Raji (cell line): Measurements from ENCODE around the gene ASIC2.

Source experiments
- POLR2A ChIP-seq: IDR thresholded peaks from 2 replicates; pipeline ENCODE4 v1.6.1; 2011; ENCODE audit warnings: low read depth, low read length, control low read depth; ENCODE audit not compliant: insufficient read depth

The ASIC2 gene

DNA sequence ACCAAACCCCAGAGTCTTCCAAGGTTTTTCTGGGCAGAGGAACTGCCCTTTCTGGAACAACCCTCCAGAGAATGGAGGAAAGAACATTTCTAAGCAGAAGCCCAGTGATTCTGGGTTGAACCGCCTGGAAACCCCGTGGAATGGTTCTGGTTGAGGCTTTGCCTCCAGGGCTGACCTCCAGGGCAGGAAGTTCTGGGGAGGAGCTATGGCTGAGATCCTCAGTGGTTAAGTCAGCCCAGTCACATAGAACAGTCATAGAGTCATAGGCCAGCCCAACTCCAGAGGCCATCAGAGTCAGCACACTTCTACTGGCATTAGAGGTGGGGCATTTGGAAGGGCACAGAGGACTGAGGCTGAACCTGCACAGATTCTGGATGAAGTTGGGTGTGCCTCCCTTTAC is 235.5 kb downstream of the ASIC2 start:
- TF ChIP-seq POLR2A: no peak

DNA sequence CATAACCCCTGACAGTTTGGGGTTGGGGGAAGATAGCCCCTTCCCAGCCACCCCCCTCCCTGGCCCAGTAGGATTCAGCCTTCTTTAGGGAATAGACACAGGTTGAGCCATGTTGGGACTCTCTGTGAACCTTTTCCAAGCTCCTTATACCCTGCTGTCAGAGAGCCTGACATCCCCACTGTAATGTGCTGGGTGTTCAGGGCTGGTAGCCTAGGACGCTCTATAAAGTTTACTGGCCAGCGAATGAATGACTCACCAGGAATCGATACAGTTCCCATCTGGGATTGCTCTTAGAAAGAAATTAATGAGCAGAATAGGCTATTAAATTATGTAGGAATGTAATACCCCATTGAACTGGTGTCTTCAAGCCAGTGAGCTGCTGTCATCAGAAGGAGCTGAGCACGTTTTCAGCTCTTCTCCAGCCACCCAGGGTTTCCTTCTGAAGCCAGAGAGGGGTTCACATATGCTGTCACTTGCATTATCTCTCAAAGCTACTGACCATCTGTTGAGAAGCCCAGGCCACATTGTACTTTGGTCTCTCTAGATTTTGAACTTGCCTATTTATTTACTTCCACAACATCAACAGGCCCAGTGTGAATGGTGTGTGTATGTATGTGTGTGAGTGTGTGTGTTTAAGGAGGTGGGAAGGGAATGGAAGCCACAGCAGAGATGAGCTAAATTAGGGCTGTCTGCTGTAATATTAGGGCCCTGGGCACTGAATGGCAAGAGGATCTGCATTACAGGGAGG is 236.5 kb downstream of the ASIC2 start:
- no peak for TF ChIP-seq POLR2A

DNA sequence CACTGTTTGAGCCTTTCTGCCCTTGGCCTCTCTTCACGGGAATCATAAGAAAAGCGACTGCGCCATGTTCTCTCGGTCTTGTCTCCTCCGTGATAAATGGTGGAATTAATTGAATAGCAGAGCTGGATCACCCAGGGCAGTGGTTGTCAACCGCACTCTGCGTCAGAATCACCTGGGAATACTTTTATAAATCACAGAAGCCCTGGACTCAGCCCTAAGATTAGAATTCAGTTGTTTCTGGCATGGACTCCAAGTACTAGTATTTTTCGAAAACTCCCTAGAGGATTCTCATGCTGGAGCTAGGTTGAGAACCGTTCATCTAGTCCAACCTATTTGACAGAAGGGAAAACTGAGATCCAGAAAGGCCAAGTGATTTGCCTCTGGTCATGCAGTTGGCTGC is 237.3 kb downstream of the ASIC2 start:
- TF ChIP-seq POLR2A: no peak

DNA sequence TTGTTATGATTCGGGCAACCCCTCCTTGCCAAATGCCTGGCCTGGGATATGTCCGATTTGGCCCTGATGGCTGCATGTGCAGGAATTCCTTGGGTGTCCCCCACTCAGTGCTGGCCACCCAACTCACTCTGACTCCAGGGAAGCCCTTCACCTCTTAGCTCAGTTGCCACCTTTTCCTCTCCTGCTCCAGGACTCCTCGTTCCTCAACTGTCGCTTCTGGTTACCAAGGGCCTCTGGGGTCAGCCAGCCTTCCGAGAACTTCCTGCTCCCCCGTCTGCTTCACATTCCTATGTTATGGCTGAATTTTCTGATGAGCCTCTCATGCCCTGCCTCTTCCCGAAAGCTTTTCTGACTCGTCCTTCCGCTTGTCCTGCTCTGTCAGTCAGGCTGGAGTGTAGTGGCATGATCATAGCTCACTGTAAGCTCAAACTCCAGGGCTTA is 237.9 kb downstream of the ASIC2 start:
- TF ChIP-seq POLR2A: no peak

DNA sequence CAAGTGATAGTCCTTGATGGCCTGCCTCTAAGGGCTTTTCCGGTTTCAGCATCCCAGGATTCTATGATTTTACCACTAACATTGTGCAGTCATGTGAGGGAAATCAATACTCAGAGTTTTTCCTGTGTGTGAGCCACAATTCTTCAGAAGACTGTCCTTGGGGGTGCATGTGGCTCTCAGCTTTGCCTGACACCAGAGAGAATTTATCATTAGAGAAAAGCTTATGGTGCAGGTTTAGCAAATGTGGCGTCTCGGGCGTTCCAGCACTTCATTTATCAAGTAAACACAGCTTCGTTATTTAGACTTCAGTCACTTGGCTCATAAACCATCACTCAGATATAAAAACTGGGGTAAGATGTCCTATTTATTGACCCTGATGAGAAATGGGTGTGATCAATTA is 238.7 kb downstream of the ASIC2 start:
- no peak for TF ChIP-seq POLR2A

DNA sequence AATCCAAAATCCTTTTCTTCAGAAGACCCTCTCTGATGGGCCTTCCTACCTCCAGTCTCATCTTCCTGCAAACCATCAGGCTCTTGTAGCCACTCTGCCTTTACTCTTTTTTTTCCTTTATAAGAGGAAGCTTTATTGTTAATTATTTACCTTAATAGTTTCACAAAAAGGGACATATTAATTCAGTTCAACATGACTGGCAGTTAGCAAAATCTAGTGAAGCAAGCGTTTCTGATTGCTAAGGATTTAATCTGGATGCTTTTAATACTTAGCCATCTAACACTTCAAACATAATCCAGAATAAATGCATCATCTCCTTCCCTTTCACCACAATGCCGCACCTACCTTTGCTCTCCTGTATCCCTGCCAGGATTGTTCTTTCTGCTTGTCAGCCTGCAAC is 239.4 kb downstream of the ASIC2 start:
- TF ChIP-seq POLR2A: no peak

DNA sequence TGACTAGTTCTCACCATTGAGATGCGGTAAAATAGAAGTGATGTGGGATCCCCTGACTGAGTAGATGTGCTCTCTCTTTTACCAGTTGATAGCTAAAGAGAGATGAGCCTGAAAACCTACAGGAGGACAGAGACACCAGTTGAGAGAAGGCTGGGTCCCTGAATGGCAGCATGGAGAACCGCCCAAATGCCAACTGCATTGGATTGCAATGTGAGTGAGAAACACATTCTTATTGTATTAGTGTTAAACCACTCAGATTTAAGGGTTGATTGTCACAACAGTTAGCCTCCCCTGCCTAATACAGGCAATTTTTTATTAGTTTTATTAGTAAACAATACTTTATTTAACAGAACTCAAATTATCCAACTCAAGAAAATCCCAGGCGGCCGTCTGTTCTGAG is 240.2 kb downstream of the ASIC2 start:
- no peak for TF ChIP-seq POLR2A

DNA sequence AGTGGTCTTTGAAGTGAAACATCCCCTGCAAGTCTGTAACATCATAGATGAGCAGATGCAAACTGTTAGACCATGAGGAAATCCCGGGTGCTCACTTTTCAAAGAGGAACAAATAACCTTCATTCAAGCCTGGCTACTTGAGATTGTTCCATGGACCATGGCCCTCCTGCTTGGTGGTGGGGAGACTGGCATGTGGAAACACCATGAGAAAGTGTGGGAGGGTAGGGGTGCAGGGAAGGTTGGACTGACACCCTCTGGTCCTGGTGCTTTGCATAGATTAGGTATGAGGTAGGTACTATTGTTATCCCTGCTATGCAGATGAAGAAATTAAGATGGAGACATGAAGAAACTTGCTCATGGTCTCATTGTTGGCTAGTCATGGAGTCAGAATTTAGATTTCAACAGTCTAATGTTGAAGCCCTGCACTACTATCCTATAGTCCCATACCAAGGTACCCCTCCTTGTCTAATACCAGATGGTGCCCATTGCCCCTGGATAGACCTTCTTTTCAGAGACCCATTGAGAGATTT is 242.4 kb downstream of the ASIC2 start:
- no peak for TF ChIP-seq POLR2A

DNA sequence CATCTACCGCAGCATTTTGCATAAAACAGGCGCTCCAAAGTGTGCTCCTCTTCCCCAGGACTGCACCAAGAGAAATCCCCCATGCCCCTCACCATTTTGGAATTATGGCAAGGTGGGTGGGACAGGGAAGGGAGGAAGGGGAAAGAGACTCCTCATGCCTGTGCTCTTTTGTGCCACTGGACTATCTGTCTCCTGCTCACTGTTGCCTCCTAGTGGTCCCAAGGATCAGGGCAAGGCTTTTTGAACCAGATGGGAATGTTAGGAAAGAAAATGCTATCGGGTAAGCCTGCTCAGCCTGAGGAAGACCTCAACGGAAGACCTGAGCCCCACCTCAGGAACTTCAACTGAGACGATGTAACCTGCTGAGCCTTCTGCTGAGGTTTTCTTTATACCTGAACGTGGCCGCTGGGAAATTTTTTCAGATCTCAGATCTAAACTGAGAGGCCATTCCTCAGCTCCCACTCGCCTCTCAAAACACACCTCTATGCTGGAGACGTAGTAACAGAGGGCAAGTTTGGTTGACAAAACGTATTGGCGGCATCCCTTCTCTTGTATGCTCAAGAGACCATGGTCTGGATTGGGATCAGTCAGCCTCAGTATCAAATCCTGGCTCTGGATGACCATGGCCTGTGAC is 243.2 kb downstream of the ASIC2 start:
- TF ChIP-seq POLR2A: no peak

DNA sequence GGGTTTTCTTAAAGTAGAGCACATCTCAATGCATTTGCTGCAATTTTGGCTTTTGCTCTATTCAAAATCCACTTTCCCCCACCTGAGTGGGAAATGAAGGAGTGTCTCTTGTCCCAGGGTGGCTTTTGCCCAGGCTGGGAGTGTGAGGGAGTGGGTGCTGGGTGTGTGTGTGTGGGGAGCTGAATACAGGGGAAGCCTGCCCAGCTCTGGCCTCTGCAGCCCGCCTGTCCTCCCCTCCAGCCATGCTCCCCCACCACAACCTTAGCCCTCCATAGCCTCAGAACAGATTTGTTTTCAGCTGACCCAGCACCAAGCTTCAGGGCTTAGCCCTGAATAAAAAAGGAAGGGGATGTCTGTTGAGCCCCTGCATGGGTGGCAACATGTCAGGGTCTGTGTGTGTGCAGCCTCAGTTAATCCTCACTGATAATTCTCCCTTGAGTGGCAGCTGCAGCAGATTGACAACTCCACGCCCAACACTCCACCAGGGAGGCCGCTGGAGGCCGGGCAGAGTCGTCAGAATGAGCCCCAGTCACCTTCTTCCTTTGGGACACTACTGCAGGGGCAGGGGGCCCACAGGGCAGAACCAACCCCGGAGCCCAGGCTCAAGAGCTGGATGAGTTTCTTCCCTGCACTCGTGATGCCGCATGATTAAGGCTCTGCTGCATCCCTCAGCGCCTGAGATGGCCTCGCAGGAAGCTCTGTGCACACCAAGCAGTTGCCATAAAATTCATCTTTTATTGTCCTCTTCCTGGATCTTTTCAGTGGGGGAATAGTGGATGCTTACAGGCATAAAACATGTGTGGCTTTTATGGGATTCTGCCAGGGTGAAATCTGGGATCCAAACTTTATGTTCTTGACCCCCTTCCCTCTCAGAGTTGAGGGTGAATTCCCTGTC is 246.5 kb downstream of the ASIC2 start:
- no peak for TF ChIP-seq POLR2A

DNA sequence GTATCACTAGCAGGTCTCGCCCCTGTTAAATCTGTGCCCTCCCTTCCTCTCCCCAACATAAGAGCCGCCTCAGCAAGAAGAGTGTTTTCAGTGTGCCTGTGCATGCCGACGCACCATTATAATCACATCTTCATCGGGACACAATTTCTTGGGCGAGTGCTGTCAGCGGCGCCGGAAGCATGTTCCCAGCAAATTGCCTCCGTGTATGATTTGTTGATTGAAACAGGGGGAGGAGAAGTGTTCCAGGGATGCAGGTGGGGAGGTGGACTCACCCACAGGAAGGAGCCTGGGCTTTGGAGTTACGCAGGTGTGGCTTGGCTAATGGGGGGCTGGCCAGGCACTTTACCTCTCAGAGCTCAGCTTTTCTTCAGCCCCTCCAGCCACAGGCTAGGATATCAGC is 247.9 kb downstream of the ASIC2 start:
- no peak for TF ChIP-seq POLR2A

DNA sequence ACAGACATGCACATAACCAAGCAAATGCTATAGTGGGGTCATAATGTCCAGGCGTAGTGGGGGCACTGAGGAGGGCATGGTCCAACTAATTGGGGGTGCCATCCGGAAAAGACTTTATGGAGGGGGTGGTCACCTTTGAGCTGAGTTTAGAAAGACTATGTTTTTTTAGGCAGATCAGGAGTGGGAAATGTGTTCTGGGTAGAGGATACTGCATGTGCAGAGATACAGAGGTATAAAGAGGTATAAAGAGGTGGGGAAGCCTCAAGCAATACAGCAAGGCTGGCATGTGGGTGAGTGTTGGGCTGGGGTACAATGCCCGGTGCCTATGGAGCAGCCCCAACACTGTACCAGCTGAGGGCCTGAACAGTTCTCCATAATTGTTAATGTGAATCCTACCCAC is 248.3 kb downstream of the ASIC2 start:
- no peak for TF ChIP-seq POLR2A

DNA sequence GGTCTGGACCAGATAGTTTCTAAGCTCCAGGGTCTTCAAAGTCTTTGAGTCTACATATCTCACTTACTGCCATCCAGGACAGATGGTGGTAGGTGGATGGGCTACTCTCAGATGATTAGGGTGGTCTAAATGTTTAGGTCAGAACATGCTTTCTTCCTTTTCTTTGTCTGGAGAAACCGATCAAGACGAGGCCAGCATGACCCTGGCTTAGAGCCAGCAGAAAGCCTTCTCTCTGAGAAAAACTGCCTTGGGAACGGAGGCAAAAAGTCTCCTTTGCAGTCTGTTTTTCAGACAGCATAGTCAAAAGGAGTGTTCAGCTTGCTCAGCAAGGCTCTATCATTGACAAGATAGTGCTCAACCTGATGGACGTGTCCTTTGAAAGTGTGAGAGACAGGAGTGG is 252.6 kb downstream of the ASIC2 start:
- TF ChIP-seq POLR2A: no peak

DNA sequence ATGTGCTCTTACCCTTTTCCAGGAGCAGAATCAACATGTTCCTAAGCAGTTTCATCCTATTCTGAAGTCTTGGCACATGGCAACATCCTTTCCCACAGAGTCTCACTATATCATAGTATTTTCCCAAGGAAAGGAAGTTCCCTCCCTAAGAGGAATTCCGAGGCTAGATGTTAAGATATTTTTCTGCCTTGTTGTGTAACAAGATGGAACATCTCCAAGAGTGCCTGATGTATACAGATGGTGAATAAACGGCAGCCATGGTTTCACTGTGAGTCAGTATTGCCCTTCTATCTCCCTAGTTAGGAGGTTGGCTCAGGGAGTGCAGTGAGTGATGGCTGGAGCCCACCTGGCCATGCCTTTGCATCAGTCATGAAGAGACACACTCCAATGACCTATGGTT is 253.2 kb downstream of the ASIC2 start:
- no peak for TF ChIP-seq POLR2A

DNA sequence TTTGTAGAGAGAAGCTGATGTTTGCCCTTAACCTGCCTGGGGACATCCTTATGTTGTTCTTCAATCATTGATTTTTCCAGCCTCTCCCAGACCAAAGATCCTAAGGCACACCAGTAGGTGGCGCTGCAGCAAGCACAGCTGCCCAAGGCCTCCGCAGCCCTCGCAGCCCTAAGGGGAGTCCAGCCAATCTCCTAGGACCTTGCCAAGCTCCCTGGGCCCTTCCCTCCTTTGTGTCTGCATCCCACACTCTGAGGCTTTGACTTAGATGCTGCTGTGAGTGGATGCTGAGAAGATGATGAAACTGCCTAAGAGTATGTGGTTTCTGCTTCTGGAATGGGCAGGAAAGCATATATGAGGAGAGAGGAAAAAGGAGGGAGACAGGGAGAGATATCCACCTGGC is 254.4 kb downstream of the ASIC2 start:
- no peak for TF ChIP-seq POLR2A
